PFSK-1 (cell line): Measurements from ENCODE around the gene RNPEPL1.

Experiments used
- SIN3A ChIP-seq: IDR thresholded peaks from 2 replicates; pipeline ENCODE4 v1.6.1; 2012; ENCODE audit warnings: mild to moderate bottlenecking, low read length, moderate library complexity, borderline replicate concordance; ENCODE audit not compliant: insufficient read depth
- TF ChIP-seq, protein P1 (sequence below), 2 experiments: IDR thresholded peaks; 2 replicates each; pipeline versions ENCODE4 v1.6.1 to v1.8.0; 2011 to 2012; ENCODE audit warnings: low read depth in 2 of 2, low read length in 2 of 2, control low read depth in 1 of 2, inconsistent platforms in 1 of 2, mild to moderate bottlenecking in 1 of 2, moderate library complexity in 1 of 2; ENCODE audit not compliant: insufficient read depth in 1 of 2

GRCh38 chr2:240589375-240589774, 21.1 kb downstream of the RNPEPL1 start:
- TF ChIP-seq SIN3A, result no peak
- TF ChIP-seq, protein P1, sequence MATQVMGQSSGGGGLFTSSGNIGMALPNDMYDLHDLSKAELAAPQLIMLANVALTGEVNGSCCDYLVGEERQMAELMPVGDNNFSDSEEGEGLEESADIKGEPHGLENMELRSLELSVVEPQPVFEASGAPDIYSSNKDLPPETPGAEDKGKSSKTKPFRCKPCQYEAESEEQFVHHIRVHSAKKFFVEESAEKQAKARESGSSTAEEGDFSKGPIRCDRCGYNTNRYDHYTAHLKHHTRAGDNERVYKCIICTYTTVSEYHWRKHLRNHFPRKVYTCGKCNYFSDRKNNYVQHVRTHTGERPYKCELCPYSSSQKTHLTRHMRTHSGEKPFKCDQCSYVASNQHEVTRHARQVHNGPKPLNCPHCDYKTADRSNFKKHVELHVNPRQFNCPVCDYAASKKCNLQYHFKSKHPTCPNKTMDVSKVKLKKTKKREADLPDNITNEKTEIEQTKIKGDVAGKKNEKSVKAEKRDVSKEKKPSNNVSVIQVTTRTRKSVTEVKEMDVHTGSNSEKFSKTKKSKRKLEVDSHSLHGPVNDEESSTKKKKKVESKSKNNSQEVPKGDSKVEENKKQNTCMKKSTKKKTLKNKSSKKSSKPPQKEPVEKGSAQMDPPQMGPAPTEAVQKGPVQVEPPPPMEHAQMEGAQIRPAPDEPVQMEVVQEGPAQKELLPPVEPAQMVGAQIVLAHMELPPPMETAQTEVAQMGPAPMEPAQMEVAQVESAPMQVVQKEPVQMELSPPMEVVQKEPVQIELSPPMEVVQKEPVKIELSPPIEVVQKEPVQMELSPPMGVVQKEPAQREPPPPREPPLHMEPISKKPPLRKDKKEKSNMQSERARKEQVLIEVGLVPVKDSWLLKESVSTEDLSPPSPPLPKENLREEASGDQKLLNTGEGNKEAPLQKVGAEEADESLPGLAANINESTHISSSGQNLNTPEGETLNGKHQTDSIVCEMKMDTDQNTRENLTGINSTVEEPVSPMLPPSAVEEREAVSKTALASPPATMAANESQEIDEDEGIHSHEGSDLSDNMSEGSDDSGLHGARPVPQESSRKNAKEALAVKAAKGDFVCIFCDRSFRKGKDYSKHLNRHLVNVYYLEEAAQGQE (IDR thresholded peaks at IDR 0.05; ENCODE audit: insufficient read depth in 1 of 2, low read depth in 2 of 2, low read length in 2 of 2), result no peak
